OCI-LY1 (cell line): Measurements from ENCODE around the gene MS4A14.
"Not testable (repeated sequence)": the region's sequence is repeated elsewhere in the genome, so short reads cannot be mapped to it uniquely, and the experiment has no call there.

Experiments
- H2AFZ ChIP-seq: fragments of 200-600 bp; sonication (generic), shearing (Covaris generic); 2 replicates; pipeline ENCODE4 v1.6.0; 2014; ENCODE audit warnings: antibody characterized with exemption, mild to moderate bottlenecking, low read length
- H3F3A ChIP-seq: fragments of 200-600 bp; sonication (generic), shearing (Covaris generic); 2 replicates; pipeline ENCODE4 v1.6.0; 2014; ENCODE audit warnings: mild to moderate bottlenecking, antibody characterized with exemption, low read length, moderate library complexity; ENCODE audit not compliant: insufficient read depth
- H3K27ac ChIP-seq: fragments of 200-600 bp; sonication (generic); 2 replicates; pipeline ENCODE4 v1.5.1; 2014; ENCODE audit warnings: low read length, mixed run types, mild to moderate bottlenecking, low read depth; ENCODE audit not compliant: poor library complexity, severe bottlenecking
- H3K27me3 ChIP-seq: fragments of 200-600 bp; sonication (generic); 2 replicates; pipeline ENCODE4 v1.6.0; 2014; ENCODE audit warnings: antibody characterized with exemption, mild to moderate bottlenecking, low read length, moderate library complexity; ENCODE audit not compliant: insufficient read depth
- H3K36me3 ChIP-seq: fragments of 200-600 bp; sonication (generic); 2 replicates; pipeline ENCODE4 v1.6.1; 2014; ENCODE audit warnings: mild to moderate bottlenecking, antibody characterized with exemption, low read length, moderate library complexity, mixed read lengths; ENCODE audit not compliant: insufficient read depth
- H3K4me1 ChIP-seq: fragments of 200-600 bp; sonication (generic); 2 replicates; pipeline ENCODE4 v1.5.1; 2014; ENCODE audit warnings: mild to moderate bottlenecking, low read length, moderate library complexity; ENCODE audit not compliant: insufficient read depth, severe bottlenecking
- H3K4me2 ChIP-seq: fragments of 200-600 bp; sonication (generic), shearing (Covaris generic); 2 replicates; pipeline ENCODE4 v1.6.1; 2014; ENCODE audit warnings: low read length
- H3K4me3 ChIP-seq: fragments of 200-600 bp; sonication (generic); 2 replicates; pipeline ENCODE4 v1.5.1; 2014; ENCODE audit warnings: low read length, low read depth, mild to moderate bottlenecking, mixed read lengths; ENCODE audit not compliant: poor library complexity, severe bottlenecking
- H3K79me2 ChIP-seq: fragments of 200-600 bp; shearing (Covaris generic); 2 replicates; pipeline ENCODE4 v1.6.1; 2016; ENCODE audit warnings: mixed run types, low read length, mixed read lengths; ENCODE audit not compliant: insufficient read depth
- H3K9ac ChIP-seq: fragments of 200-600 bp; sonication (generic), shearing (Covaris generic); 2 replicates; pipeline ENCODE4 v1.6.1; 2014; ENCODE audit warnings: mild to moderate bottlenecking, low read length, mixed read lengths
- H3K9me2 ChIP-seq: fragments of 200-600 bp; sonication (generic), shearing (Covaris generic); 2 replicates; pipeline ENCODE4 v1.6.1; 2014; ENCODE audit warnings: low read depth, mild to moderate bottlenecking, low read length, mixed read lengths
- H3K9me3 ChIP-seq: fragments of 200-600 bp; shearing (Covaris generic); 2 replicates; pipeline ENCODE4 v1.6.1; 2014; ENCODE audit warnings: low read length, mixed read lengths
- H4K20me1 ChIP-seq: fragments of 200-600 bp; sonication (generic), shearing (Covaris generic); 2 replicates; pipeline ENCODE4 v1.6.0; 2016; ENCODE audit warnings: mild to moderate bottlenecking, low read length; ENCODE audit not compliant: insufficient read depth
- CTCF ChIP-seq: fragments of 200-600 bp; sonication (generic), shearing (Covaris generic); IDR thresholded peaks from 2 replicates; pipeline ENCODE4 v1.5.1; 2017; ENCODE audit warnings: mild to moderate bottlenecking, antibody characterized with exemption, low read length, moderate library complexity, mixed read lengths
- EZH2 ChIP-seq: fragments of 200-600 bp; sonication (generic), shearing (Covaris generic); IDR thresholded peaks from 2 replicates; pipeline ENCODE4 v1.8.0; 2017; ENCODE audit warnings: borderline replicate concordance, mixed run types, mild to moderate bottlenecking, antibody characterized with exemption, low read length, moderate library complexity, mixed read lengths

MS4A14 gene

GRCh38 chr11:60362241-60362640 is 34.0 kb upstream of the MS4A14 start:
- Histone ChIP-seq H3K4me1 (peaks cover 31% of the 10 kb centered on the region), H3K9ac (no peak overlapping the region), H4K20me1 (no peaks in the 10 kb centered on the region), H3K79me2 (no peaks in the 10 kb centered on the region), H3K9me2 (no peaks in the 10 kb centered on the region), H3K9me3 (peaks cover 23% of the 10 kb centered on the region), H3K27me3 (no peaks in the 10 kb centered on the region), H3K36me3 (no peaks in the 10 kb centered on the region; the same call in 1 of the 2 replicates), H3F3A (no peaks in the 10 kb centered on the region), H2AFZ (no peak overlapping the region), H3K27ac (no peak overlapping the region), H3K4me2 (no peak overlapping the region), H3K4me3 (no peak overlapping the region)
- TF ChIP-seq CTCF (no peak), EZH2 (no peak)

GRCh38 chr11:60363542-60364470 is 32.5 kb upstream of the MS4A14 start:
- peak overlapping the region; percentile 55; the same call in 1 of the 2 replicates for H3K4me2 ChIP-seq
- no peaks in the 10 kb centered on the region for H3K27me3 ChIP-seq
- peak; percentile 81 for TF ChIP-seq CTCF
- TF ChIP-seq EZH2 = no peak
- H3K4me3 ChIP-seq = peak overlapping the region; percentile 26
- no peaks in the 10 kb centered on the region for H3K9me2 ChIP-seq
- peak overlapping the region; percentile 15; the same call in 1 of the 2 replicates for H3K9ac ChIP-seq
- H3K27ac ChIP-seq = no peak overlapping the region
- no peaks in the 10 kb centered on the region for H4K20me1 ChIP-seq
- no peaks in the 10 kb centered on the region for H3F3A ChIP-seq
- H3K9me3 ChIP-seq = peaks cover 23% of the 10 kb centered on the region
- H3K36me3 ChIP-seq = no peaks in the 10 kb centered on the region; the same call in 1 of the 2 replicates
- H2AFZ ChIP-seq = peak overlapping the region; percentile 10
- H3K4me1 ChIP-seq = peaks cover 24% of the 10 kb centered on the region
- H3K79me2 ChIP-seq = no peaks in the 10 kb centered on the region

GRCh38 chr11:60366262-60366904 is 29.9 kb upstream of the MS4A14 start:
- not testable (repeated sequence) for H3K9me2 ChIP-seq, H2AFZ ChIP-seq, H3K9me3 ChIP-seq, H3K4me2 ChIP-seq, H3K4me3 ChIP-seq, H3K36me3 ChIP-seq, H3K27ac ChIP-seq, H3F3A ChIP-seq, H3K79me2 ChIP-seq, H3K9ac ChIP-seq, H4K20me1 ChIP-seq, H3K27me3 ChIP-seq
- H3K4me1 ChIP-seq = peaks cover 24% of the 10 kb centered on the region
